22Rv1 (cell line): ENCODE measurements around the gene CHD9.

Experiments
- H3K27ac ChIP-seq: fragments of 450-650 bp; 2 replicates; pipeline ENCODE4 v1.5.1; 2017
- ZFX ChIP-seq: fragments of 450-650 bp; IDR thresholded peaks from 2 replicates; pipeline ENCODE4 v1.6.1; 2017; ENCODE audit warnings: antibody characterized with exemption, borderline replicate concordance
- TF ChIP-seq, protein P1 (sequence below): fragments of 450-650 bp; IDR thresholded peaks from 2 replicates; pipeline ENCODE4 v1.5.1; 2017; ENCODE audit warnings: mild to moderate bottlenecking

Gene CHD9

DNA sequence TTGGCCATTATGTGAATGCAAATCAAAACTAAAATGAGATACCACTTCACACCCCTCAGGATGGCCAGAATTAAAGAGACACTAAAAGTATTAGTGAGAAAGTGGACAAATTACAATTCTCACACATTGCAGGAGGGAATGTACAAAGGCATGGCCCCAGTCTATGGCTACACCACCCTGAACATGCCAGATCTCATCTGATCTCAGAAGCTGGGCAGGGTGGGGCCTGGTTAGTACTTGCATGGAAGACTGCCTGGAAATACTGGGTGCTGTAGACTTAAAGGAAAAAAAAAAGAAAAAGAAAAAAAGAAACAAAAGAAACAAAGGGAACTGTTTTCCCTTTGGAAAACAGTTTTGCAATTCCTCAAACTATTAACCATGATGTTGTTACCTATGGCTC lies 282.5 kb downstream of the CHD9 start:
- TF ChIP-seq ZFX, result no peak
- TF ChIP-seq, protein P1, sequence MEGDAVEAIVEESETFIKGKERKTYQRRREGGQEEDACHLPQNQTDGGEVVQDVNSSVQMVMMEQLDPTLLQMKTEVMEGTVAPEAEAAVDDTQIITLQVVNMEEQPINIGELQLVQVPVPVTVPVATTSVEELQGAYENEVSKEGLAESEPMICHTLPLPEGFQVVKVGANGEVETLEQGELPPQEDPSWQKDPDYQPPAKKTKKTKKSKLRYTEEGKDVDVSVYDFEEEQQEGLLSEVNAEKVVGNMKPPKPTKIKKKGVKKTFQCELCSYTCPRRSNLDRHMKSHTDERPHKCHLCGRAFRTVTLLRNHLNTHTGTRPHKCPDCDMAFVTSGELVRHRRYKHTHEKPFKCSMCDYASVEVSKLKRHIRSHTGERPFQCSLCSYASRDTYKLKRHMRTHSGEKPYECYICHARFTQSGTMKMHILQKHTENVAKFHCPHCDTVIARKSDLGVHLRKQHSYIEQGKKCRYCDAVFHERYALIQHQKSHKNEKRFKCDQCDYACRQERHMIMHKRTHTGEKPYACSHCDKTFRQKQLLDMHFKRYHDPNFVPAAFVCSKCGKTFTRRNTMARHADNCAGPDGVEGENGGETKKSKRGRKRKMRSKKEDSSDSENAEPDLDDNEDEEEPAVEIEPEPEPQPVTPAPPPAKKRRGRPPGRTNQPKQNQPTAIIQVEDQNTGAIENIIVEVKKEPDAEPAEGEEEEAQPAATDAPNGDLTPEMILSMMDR, result no peak
- H3K27ac ChIP-seq, result no peak overlapping the region

DNA sequence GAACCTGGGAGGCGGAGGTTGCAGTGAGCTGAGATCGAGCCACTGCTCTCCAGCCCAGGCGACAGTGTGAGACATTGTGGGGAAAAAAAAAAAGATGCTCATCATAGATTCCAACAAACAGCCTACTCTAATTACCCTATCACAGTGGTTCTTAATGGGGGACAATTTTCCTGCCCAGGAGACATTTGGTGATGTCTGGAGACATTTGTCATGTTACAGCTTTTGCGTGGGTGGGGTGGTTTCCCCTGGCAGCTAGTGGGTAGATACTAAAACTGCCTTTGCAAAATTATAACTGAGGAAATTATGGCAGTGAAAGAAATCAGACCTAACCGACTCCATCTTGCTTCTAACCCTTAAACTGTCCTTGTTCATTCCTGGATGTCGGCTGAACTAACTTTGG lies 287.0 kb downstream of the CHD9 start:
- no peak overlapping the region for H3K27ac ChIP-seq
- TF ChIP-seq, protein P1, result no peak

DNA sequence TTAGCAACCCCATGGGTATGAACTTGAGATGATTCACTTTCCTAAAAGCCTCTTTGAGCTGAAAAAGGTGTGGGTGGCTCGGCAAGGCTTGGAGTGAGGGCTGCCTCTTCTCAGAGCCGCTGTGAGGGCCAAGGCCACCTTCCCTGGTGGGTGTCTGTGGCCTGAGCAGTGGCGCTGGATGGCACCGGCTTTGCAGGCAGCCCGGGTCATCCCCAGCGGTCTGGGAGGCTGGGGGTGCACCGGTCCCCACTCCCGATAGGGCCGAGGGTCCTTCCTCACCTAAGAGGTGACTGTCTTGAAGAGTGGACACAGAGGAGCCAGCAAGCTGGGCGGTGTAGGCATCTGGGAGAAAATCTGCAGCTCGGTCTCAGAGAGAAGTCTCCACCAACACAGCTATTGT lies 300.3 kb downstream of the CHD9 start:
- TF ChIP-seq, protein P1, result no peak
- no peak for TF ChIP-seq ZFX
- H3K27ac ChIP-seq, result no peak overlapping the region

DNA sequence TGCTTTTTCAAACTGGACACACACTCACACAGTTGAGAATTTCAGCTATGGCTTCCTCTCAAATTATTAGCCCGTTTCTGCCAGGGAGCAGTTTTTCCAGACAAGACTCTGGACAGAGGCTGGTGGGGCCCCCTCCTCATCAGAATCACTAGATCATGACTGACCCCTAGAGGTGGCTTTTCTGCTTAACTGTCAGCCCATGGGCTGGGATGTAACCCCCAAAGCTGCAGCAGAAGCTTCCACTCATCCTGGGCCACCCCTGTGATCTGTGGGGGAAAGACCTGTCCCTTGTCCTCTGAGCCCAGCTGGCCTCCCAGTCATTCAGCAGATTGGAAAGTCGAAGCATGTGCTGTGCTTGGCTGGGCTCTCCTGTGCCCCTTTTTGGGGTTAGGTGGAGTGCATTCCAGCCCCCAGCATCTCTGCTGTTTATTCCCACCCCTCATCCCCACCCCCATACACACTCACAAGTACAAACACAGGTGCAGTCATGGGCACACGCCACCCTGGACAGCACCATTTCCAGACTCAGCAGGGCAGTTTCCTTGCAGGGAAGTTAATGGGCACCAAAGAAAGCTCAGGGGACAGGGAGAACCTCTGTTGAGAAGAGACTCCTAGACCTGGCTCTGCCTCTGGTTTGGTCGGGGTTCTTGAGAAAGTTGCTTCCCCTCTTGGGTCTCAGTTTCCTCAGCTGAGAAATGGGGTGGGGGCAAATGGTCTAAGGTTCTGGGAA lies 301.9 kb downstream of the CHD9 start:
- TF ChIP-seq, protein P1, result no peak
- TF ChIP-seq ZFX, result no peak
- H3K27ac ChIP-seq, result no peak overlapping the region

DNA sequence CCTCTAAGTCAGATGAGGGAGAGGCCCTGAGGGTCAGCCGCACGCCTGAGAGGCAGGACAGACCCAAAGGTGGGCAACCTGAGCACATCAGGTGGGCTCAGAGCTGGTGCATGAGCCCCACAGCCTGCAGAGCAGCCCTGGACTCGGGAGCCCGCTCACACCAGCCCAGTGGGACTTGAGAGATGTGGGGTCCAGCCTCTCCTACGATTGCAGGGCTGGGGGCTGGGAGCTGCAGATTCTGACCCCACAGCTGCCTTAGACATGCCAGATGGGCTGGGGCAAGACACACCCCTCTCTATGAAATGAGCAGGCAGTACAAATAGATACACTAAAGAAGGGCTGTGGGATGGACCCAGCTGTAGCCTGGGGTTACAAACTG lies 302.4 kb downstream of the CHD9 start:
- TF ChIP-seq, protein P1, result no peak
- no peak for TF ChIP-seq ZFX

DNA sequence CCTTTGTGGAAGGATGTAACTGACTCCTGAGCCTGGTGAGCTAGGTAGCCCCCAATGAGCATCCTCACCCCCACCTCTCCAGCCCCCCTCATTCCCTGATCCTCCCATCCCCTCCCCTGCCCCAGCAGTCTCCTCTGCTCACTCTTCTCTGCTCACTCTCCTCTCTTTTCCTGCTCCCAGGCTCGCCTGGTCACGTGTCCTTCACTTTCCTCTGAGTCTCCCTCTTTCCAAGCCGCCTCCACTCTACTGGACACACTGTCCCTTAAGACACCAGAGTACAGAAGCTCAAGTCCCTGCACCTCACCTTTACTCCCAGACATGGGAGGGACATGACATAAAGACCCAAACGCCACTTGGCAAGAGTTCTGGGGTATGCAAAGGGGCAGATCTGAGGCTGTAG lies 303.2 kb downstream of the CHD9 start:
- no peak overlapping the region for H3K27ac ChIP-seq
- TF ChIP-seq ZFX, result no peak
- TF ChIP-seq, protein P1, result no peak

More for the DNA sequence above, 302.4 kb downstream of the CHD9 start:
- H3K27ac ChIP-seq, result no peak overlapping the region

DNA sequence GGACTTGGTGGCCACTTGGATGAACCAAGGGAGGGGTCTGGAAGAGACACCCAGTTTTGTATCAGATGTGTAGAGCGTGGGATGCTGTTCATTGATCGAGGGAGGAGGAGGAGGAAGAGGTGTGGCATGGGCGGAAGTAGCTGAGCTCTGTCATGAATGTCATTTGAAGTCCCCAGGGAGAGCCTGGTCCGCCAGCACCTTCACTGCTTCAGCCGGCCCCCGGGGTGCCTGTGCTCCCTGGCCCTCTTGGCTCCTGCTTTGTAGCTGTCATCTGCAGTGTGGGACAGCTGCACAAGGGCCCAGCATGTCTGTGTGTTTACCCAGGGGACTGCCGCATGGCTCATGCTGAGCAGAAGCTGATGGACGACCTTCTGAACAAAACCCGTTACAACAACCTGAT lies 304.1 kb downstream of the CHD9 start:
- no peak overlapping the region for H3K27ac ChIP-seq

More for the DNA sequence above, 304.1 kb downstream of the CHD9 start:
- TF ChIP-seq ZFX, result no peak
- TF ChIP-seq, protein P1, result no peak
